ENCODE measurements around the gene DRG2. TPM values are rescaled to one million over a fixed set of nuclear protein-coding genes. Genes with fewer than 3 reads are reported as not detected.

Gene DRG2
- total and polyA plus RNA-seq, 7 donors = 23.7 to 33.5 (median 29.7) TPM

- no peak overlapping the region for H3K27ac ChIP-seq
- H3K9me3 ChIP-seq = no peaks in the 10 kb centered on the region
- ATAC-seq (no peak), DNase-seq (peak in 1 of 2 donors; percentile 0)
- TF ChIP-seq CTCF (IDR thresholded peaks at IDR 0.05) = no peak
- 88 to 90% (median 90%) methylated on average over 4 of the region's 4 CpGs for WGBS, 3 donors
- H3K36me3 ChIP-seq (ENCODE audit: insufficient read depth in 1 of 2, low read depth in 1 of 2) = no peaks in the 10 kb centered on the region
- no peak overlapping the region for H3K4me3 ChIP-seq
- intact Hi-C loops (cut with DNase I) = no loop called here
- H3K4me1 ChIP-seq = peaks cover 8% of the 10 kb centered on the region
- H3K27me3 ChIP-seq (ENCODE audit: insufficient read depth in 3 of 3, low read length in 2 of 3) = no peaks in the 10 kb centered on the region
Measured at GRCh38 chr17:18084256-18084655, 3.5 kb upstream of the DRG2 start.

- WGBS, 3 donors = 97 to 100% (median 100%) methylated on average over 2 of the region's 2 CpGs
- Histone ChIP-seq H3K36me3 (ENCODE audit: insufficient read depth in 1 of 2, low read depth in 1 of 2) (peaks cover 0 to 27% of the 10 kb centered on the region in 2 donors), H3K27ac (no peak overlapping the region), H3K27me3 (ENCODE audit: insufficient read depth in 3 of 3, low read length in 2 of 3) (no peaks in the 10 kb centered on the region), H3K9me3 (no peaks in the 10 kb centered on the region), H3K4me3 (no peak overlapping the region), H3K4me1 (peaks cover 11% of the 10 kb centered on the region)
- DNase-seq (peak in 1 of 2 donors; percentile 12), ATAC-seq (no peak)
- TF ChIP-seq CTCF (IDR thresholded peaks at IDR 0.05) = no peak
- intact Hi-C loops (cut with DNase I) = no loop called here
Measured at GRCh38 chr17:18089613-18090012, 1.9 kb downstream of the DRG2 start.

GRCh38 chr17:18093616-18094408, 6.1 kb downstream of the DRG2 start:
- peak; percentile 42 for TF ChIP-seq CTCF (IDR thresholded peaks at IDR 0.05)
- ATAC-seq (peak; percentile 76 to 93 (median 88)), DNase-seq (peak; percentile 63 to 92)
- 72% methylated on average over 15 of the region's 15 CpGs for WGBS, 3 donors
- H3K4me3 ChIP-seq = no peak overlapping the region
- H3K9me3 ChIP-seq = no peaks in the 10 kb centered on the region
- intact Hi-C loops (cut with DNase I) = no loop called here
- H3K27ac ChIP-seq = peak overlapping the region; percentile 68
- H3K4me1 ChIP-seq = peaks cover 7% of the 10 kb centered on the region
- no peaks in the 10 kb centered on the region for H3K27me3 ChIP-seq (ENCODE audit: insufficient read depth in 3 of 3, low read length in 2 of 3)
- peaks cover 0 to 67% of the 10 kb centered on the region in 2 donors for H3K36me3 ChIP-seq (ENCODE audit: insufficient read depth in 1 of 2, low read depth in 1 of 2)

- DNase-seq (no peak), ATAC-seq (peak in 2 of 4 donors; percentile 6 to 37)
- no peak for TF ChIP-seq CTCF (IDR thresholded peaks at IDR 0.05)
- peaks cover 4% of the 10 kb centered on the region for H3K4me1 ChIP-seq
- no peaks in the 10 kb centered on the region for H3K9me3 ChIP-seq
- peak overlapping the region; percentile 68 for H3K27ac ChIP-seq
- peaks cover 1 to 73% of the 10 kb centered on the region in 2 donors for H3K36me3 ChIP-seq (ENCODE audit: insufficient read depth in 1 of 2, low read depth in 1 of 2)
- 94 to 99% (median 98%) methylated on average over 10 of the region's 10 CpGs for WGBS, 3 donors
- H3K4me3 ChIP-seq = no peak overlapping the region
- intact Hi-C loops (cut with DNase I) = no loop called here
- H3K27me3 ChIP-seq (ENCODE audit: insufficient read depth in 3 of 3, low read length in 2 of 3) = no peaks in the 10 kb centered on the region
Measured at GRCh38 chr17:18094409-18094807, 6.7 kb downstream of the DRG2 start.
